Neutrophil (primary cell): ENCODE results near the gene POLG2.

Experiments used
- H3K27ac ChIP-seq: fragments of 200-600 bp; sonication (generic); 2 replicates; pipeline ENCODE4 v1.5.1; 2016; ENCODE audit warnings: mild to moderate bottlenecking, moderate library complexity
- H3K27me3 ChIP-seq: fragments of 200-600 bp; sonication (generic); 2 replicates; pipeline ENCODE4 v1.6.0; 2016; ENCODE audit warnings: mild to moderate bottlenecking
- H3K36me3 ChIP-seq: fragments of 200-600 bp; sonication (generic); 2 replicates; pipeline ENCODE4 v1.5.1; 2017
- H3K4me1 ChIP-seq, 2 experiments: fragments of 200-600 bp in 1 of 2; sonication (generic) in 1 of 2; 1 replicate in 1 of 2; 2 replicates in 1 of 2; pipeline versions ENCODE4 v1.5.1 to v1.6.1; 2013 to 2016; ENCODE audit warnings: low read depth in 1 of 2, low read length in 1 of 2, mild to moderate bottlenecking in 1 of 2, moderate library complexity in 1 of 2; ENCODE audit not compliant: control insufficient read depth in 1 of 2, insufficient read depth in 1 of 2
- H3K4me3 ChIP-seq, 2 experiments: fragments of 200-600 bp in 1 of 2; sonication (generic) in 1 of 2; 1 replicate in 1 of 2; 2 replicates in 1 of 2; pipeline ENCODE4 v1.5.1; 2013 to 2016; ENCODE audit warnings: low read depth in 1 of 2, low read length in 1 of 2, mild to moderate bottlenecking in 1 of 2, moderate library complexity in 1 of 2
- H3K9me3 ChIP-seq: fragments of 200-600 bp; sonication (generic); 2 replicates; pipeline ENCODE4 v1.5.1; 2016
- TF ChIP-seq, protein P1 (sequence below): fragments of 200-600 bp; sonication (generic); IDR thresholded peaks from 2 replicates; pipeline ENCODE4 v1.5.1; 2016; ENCODE audit warnings: antibody characterized with exemption

POLG2 gene

DNA sequence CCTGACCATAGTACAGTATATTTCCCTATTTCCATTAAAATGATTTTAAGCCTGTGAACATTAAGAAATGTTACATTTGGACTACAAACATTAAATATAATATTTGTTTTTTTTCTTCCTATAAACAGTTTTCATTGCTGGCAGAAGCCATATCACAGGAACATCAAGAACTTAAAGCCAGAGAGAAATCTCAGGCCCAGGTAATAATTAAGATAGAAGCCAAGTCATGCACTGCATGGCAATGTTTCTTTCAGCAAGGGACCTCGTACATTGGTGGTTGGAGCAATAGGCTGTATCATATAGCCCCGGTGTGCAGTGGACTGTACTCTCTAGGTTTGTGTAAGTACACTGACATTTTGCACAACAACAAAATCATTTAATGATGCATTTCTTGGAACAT is 40.1 kb upstream of the POLG2 start:
- peaks cover 86% of the 10 kb centered on the region for H3K36me3 ChIP-seq
- H3K4me1 ChIP-seq, result no peaks in the 10 kb centered on the region

DNA sequence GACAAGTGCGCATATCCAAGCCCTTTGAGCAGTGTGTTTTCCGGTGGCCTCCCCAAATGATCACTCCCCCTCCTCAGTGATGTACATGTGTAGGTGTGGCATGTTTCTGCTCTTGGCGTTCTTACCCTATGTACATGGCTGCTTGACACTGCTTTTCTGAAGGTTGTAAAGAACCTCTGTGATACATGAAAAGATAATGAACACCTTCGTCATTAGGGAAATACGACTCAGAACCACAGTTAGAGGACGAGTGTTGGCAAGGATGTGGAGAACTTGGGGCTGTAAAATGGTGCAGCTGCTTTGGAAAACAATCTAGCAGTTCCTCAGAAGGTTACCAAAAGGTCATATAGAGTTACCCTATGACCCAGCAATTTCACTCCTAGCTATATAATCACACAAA is 38.5 kb upstream of the POLG2 start:
- TF ChIP-seq, protein P1, sequence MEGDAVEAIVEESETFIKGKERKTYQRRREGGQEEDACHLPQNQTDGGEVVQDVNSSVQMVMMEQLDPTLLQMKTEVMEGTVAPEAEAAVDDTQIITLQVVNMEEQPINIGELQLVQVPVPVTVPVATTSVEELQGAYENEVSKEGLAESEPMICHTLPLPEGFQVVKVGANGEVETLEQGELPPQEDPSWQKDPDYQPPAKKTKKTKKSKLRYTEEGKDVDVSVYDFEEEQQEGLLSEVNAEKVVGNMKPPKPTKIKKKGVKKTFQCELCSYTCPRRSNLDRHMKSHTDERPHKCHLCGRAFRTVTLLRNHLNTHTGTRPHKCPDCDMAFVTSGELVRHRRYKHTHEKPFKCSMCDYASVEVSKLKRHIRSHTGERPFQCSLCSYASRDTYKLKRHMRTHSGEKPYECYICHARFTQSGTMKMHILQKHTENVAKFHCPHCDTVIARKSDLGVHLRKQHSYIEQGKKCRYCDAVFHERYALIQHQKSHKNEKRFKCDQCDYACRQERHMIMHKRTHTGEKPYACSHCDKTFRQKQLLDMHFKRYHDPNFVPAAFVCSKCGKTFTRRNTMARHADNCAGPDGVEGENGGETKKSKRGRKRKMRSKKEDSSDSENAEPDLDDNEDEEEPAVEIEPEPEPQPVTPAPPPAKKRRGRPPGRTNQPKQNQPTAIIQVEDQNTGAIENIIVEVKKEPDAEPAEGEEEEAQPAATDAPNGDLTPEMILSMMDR, result no peak
- Histone ChIP-seq H3K27ac (no peak overlapping the region), H3K4me1 (no peaks in the 10 kb centered on the region), H3K36me3 (peaks cover 93% of the 10 kb centered on the region), H3K4me3 (no peak overlapping the region), H3K27me3 (no peaks in the 10 kb centered on the region), H3K9me3 (no peaks in the 10 kb centered on the region)

More for the DNA sequence above, 40.1 kb upstream of the POLG2 start:
- H3K27me3 ChIP-seq, result no peaks in the 10 kb centered on the region
- no peak overlapping the region for H3K27ac ChIP-seq
- no peak overlapping the region for H3K4me3 ChIP-seq
- TF ChIP-seq, protein P1, result no peak
- H3K9me3 ChIP-seq, result no peaks in the 10 kb centered on the region

DNA sequence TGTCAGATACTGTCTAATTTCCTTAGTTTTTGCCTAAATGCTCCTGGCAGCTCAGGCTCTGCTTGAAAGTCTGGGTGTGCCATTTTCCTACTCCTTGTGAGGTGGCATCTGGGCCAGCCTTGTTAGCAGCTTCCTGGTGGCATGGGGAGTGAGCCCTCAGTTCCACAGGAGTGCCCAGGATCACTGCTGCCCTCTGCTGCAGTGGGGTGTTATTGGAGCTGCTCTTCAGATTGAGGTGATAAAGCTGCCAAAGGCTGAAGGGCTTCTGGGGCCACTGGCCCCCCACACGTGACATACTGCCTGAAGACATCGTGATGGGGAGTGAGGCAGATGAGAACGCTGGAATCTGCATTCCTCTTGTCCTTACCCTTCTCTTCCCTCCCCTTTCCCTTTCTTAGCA is 37.3 kb upstream of the POLG2 start:
- Histone ChIP-seq H3K4me1 (no peaks in the 10 kb centered on the region), H3K4me3 (no peak overlapping the region), H3K27me3 (no peaks in the 10 kb centered on the region), H3K27ac (no peak overlapping the region), H3K36me3 (peaks cover 99% of the 10 kb centered on the region), H3K9me3 (no peaks in the 10 kb centered on the region)
- TF ChIP-seq, protein P1, result no peak

DNA sequence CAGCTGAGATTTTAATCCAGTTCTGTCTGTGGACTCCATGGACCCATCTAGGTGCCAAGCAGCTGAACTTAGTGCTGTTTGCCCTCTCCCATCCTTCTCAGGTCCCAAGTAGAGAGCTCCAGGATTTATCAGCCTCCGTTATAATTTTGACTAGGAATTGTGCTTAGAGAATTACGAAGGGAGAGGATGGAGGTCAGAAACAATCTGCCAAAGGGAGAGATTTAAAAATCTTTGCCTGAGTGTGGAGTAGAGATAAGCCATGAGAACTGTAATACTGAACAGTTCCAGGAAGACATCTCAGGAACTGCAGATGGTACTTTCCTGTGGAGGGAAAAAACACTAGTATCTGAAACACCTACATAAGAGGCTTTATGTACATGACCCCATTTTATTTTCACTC is 36.9 kb upstream of the POLG2 start:
- Histone ChIP-seq H3K9me3 (no peaks in the 10 kb centered on the region), H3K4me1 (no peaks in the 10 kb centered on the region), H3K27ac (no peak overlapping the region), H3K4me3 (no peak overlapping the region), H3K36me3 (peaks cover 99% of the 10 kb centered on the region), H3K27me3 (no peaks in the 10 kb centered on the region)
- TF ChIP-seq, protein P1, result no peak

DNA sequence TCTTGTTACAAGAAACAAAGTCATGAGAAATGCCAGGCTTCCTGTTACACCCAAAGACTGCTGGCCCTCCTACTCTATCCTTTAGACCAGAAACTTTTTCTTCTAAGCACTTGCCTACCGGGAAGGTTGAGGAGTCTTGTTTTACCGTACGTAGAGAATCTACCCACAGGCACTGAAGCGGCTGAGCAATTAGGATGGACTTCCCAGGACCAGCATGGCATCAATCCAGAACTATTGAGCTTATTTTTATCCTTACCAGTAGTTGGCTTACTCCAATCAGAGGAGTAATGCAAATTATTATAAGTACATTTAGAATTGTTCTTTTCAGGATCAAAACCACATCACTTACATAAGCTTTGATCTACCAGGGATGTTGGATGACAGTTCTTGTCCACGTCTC is 35.6 kb upstream of the POLG2 start:
- H3K9me3 ChIP-seq, result no peaks in the 10 kb centered on the region
- TF ChIP-seq, protein P1, result no peak

DNA sequence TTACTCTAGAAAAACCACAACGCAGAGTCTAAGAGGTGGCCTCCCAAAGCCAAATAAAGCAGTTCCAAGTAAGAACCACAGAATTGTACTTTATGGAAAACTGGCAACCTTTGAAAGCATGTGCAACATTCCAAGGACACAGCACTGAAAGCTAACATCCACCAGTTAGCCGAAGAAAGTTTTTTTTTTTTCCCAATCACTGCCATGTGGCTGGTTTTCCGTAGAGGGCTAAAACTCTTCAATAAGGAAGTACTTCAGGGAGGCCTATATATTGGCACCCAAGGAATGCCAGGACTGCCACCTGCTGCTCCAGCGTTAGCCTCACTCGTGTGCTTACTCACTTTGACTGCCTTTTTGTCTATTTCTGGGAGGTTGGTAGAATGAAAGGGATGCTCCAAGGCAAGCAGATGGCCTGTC is 35.1 kb upstream of the POLG2 start:
- H3K27ac ChIP-seq, result no peak overlapping the region
- H3K36me3 ChIP-seq, result peaks cover 98% of the 10 kb centered on the region
- H3K4me3 ChIP-seq, result no peak overlapping the region
- H3K4me1 ChIP-seq, result no peaks in the 10 kb centered on the region
- TF ChIP-seq, protein P1, result no peak
- H3K9me3 ChIP-seq, result no peaks in the 10 kb centered on the region
- no peaks in the 10 kb centered on the region for H3K27me3 ChIP-seq

More for the DNA sequence above, 35.6 kb upstream of the POLG2 start:
- no peak overlapping the region for H3K4me3 ChIP-seq
- H3K4me1 ChIP-seq, result no peaks in the 10 kb centered on the region
- no peak overlapping the region for H3K27ac ChIP-seq
- peaks cover 98% of the 10 kb centered on the region for H3K36me3 ChIP-seq
- no peaks in the 10 kb centered on the region for H3K27me3 ChIP-seq
